HG02885 (cell line): ENCODE data around the gene CLEC18B.
"Not testable (repeated sequence)": the region's sequence is repeated elsewhere in the genome, so short reads cannot be mapped to it uniquely, and the experiment has no call there.

Experiments used
- ATAC-seq: cut with Tn5 transposase; IDR thresholded peaks from one replicate; pipeline ENCODE4 v1.9.1; 2021; ENCODE audit warnings: mild to moderate bottlenecking; ENCODE audit not compliant: unreplicated experiment, poor library complexity

Gene CLEC18B

GRCh38 chr16:74367469-74368001 is 53.7 kb downstream of the CLEC18B start:
- ATAC-seq: peak; percentile 51

- ATAC-seq: not testable (repeated sequence)
Observed at GRCh38 chr16:74361646-74362610, 59.4 kb downstream of the CLEC18B start.
